ENCODE measurements around the gene TOX2. TPM values are rescaled to one million over a fixed set of nuclear protein-coding genes. Genes with fewer than 3 reads are reported as not detected.
A peak's percentile ranks its signal among the peaks of the same experiment; 100 is the strongest.

The TOX2 gene
- total RNA-seq, 2 experiments from 2014 or later, result 3.3 to 3.9 TPM

DNA sequence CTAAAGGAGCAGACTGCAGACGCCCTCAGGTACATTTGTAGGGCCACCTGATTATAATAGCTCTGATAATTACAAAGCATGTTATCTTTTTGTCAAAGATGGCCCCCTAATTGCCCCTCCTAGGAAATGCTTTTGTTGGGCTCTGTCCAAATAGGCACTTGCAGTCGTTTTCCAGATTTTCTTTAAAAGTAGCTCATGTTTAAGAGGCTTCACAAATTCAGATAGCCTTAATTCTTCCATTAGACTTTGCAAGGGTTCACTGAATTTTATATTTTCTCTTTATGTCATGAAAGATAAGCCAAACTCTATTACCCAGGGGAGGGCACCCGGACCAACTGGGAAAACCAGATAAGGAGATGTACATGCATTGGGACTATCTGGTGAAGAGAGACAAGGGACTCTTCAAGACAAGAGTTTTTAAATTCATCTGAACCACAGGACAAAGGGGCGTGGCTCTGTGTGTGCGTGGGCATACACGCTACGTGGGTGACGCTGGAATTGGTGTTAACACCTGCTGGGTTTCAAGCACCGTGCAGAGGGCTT lies 95.6 kb downstream of the TOX2 start:
- intact Hi-C loops (cut with DNase I, micrococcal nuclease), result loop anchor here in 1 of 2 experiments (5.0 kb wide), 1 partner anchor 53 kb away; no protein-coding TSS in a partner anchor
- H3K9me3 Mint-ChIP-seq, result no peaks in the 10 kb centered on the region
- peaks cover 42% of the 10 kb centered on the region for H3K4me1 Mint-ChIP-seq (ENCODE audit: low read depth)
- H3K27ac Mint-ChIP-seq, result no peak overlapping the region
- no peak overlapping the region for H3K27ac ChIP-seq (ENCODE audit: low read depth in 1 of 2, low read length in 2 of 2)
- no peak overlapping the region for H3K4me3 ChIP-seq (ENCODE audit: low read length)
- ATAC-seq (ENCODE audit: poor library complexity), result peak; percentile 43
- H3K36me3 Mint-ChIP-seq (ENCODE audit: low read depth), result no peaks in the 10 kb centered on the region
- peaks cover 0 to 3% of the 10 kb centered on the region in 2 experiments for H3K27me3 ChIP-seq (ENCODE audit: control insufficient read depth in 1 of 2, insufficient read depth in 2 of 2, low read length in 2 of 2)
- H3K4me3 Mint-ChIP-seq, result no peak overlapping the region
- H3K4me1 ChIP-seq (ENCODE audit: insufficient read depth, low read length), result peaks cover 22% of the 10 kb centered on the region
- no peaks in the 10 kb centered on the region for H3K9me3 ChIP-seq (ENCODE audit: control insufficient read depth in 1 of 2, insufficient read depth in 1 of 2, low read length in 2 of 2)
- no peaks in the 10 kb centered on the region for H3K36me3 ChIP-seq (ENCODE audit: insufficient read depth, low read length)
- POLR2A ChIA-PET, result no interaction called here
- no peaks in the 10 kb centered on the region for H3K27me3 Mint-ChIP-seq
- CTCF ChIA-PET, result no interaction called here
- DNase-seq, result peak in 2 of 14 experiments; percentile 9 to 13
- TF ChIP-seq, protein P1, sequence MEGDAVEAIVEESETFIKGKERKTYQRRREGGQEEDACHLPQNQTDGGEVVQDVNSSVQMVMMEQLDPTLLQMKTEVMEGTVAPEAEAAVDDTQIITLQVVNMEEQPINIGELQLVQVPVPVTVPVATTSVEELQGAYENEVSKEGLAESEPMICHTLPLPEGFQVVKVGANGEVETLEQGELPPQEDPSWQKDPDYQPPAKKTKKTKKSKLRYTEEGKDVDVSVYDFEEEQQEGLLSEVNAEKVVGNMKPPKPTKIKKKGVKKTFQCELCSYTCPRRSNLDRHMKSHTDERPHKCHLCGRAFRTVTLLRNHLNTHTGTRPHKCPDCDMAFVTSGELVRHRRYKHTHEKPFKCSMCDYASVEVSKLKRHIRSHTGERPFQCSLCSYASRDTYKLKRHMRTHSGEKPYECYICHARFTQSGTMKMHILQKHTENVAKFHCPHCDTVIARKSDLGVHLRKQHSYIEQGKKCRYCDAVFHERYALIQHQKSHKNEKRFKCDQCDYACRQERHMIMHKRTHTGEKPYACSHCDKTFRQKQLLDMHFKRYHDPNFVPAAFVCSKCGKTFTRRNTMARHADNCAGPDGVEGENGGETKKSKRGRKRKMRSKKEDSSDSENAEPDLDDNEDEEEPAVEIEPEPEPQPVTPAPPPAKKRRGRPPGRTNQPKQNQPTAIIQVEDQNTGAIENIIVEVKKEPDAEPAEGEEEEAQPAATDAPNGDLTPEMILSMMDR (IDR thresholded peaks at IDR 0.05), result no peak

DNA sequence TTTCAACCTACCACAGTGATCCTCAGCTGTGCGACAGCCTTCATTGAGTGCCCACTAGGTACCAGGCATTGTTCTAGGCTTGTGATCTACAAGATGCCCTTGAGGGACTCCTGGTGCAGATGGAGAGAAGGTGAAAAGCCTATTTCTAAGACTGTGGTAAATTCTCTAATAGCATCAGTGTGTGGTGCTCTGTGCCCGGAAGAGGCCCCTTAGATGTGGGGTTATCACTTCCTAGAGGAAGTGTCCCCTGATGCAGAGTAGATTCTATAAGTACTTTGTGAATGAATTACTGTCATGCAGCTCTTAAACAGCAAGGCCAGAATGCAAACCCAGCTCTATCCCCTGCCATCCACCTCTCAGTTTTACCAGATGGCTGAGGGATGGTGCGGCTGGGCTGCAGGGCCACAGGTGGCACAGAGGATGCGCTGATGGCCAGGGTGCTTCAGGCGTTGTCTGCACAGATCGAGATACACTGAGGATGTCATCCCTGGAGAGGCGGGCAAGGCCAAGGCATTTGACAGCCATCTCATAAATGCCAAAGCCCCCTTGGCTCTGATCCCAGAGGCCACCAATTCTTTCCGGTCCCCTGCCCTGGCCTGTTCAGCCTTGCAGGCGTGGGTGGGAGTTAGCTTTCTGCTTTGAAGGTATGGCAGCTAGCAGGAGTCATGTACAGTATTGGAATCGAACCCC lies 96.7 kb downstream of the TOX2 start:
- Mint-ChIP-seq H3K4me3 (no peak overlapping the region), H3K27me3 (no peaks in the 10 kb centered on the region), H3K36me3 (ENCODE audit: low read depth) (no peaks in the 10 kb centered on the region), H3K9me3 (no peaks in the 10 kb centered on the region), H3K27ac (no peak overlapping the region), H3K4me1 (ENCODE audit: low read depth) (peaks cover 38% of the 10 kb centered on the region)
- TF ChIP-seq, protein P1 (IDR thresholded peaks at IDR 0.05), result no peak
- Histone ChIP-seq H3K9me3 (ENCODE audit: control insufficient read depth in 1 of 2, insufficient read depth in 1 of 2, low read length in 2 of 2) (no peaks in the 10 kb centered on the region), H3K27me3 (ENCODE audit: control insufficient read depth in 1 of 2, insufficient read depth in 2 of 2, low read length in 2 of 2) (peaks cover 0 to 3% of the 10 kb centered on the region in 2 experiments), H3K27ac (ENCODE audit: low read depth in 1 of 2, low read length in 2 of 2) (no peak overlapping the region), H3K4me1 (ENCODE audit: insufficient read depth, low read length) (peaks cover 22% of the 10 kb centered on the region), H3K36me3 (ENCODE audit: insufficient read depth, low read length) (no peaks in the 10 kb centered on the region), H3K4me3 (ENCODE audit: low read length) (no peak overlapping the region)
- DNase-seq (peak in 5 of 14 experiments; percentile 20 to 42 (median 36)), ATAC-seq (ENCODE audit: poor library complexity) (peak; percentile 86)
- intact Hi-C loops (cut with DNase I, micrococcal nuclease), result loop anchor here in 1 of 2 experiments (5.0 kb wide), 1 partner anchor 54 kb away; no protein-coding TSS in a partner anchor
- ChIA-PET CTCF (no interaction called here), POLR2A (interaction anchor here (0.7 kb wide), 1 partner anchor 69 kb away, joined by 3 read pairs; no protein-coding TSS in a partner anchor)

DNA sequence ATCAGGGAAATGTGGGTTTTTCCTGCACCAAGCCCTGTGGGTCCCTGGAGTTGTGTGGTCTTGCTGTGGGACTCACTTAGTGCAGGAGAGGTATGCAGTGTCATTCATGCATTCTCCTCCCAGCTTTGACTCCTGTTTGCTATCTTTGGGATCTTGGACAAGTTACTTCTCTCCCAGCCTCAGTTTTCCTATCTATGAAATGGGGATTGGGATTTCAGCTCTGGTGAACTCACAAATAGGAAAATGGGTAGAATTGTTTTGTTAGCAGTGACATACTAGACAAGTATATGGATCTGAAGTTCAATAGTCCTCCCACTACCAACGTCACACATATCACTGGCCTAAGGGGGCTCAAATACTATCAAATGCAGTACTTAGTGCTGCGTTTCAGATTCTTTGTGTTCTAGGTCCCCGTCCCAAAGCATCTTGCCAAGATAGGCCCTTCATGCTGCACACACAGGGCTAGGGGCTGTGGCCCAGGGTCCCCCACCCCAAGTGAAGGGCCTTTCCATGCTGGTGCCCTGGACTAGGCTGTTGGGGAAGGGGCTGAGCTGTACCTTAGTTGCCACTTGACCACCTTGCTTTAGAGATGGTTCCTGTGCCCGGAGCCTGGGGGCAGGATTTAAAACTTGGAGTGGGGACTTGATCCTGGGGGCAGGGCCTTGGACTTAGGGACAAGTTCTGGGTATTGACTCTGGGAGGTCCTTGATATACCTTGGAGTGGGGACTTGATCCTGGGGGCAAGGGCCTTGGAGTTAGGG lies 98.0 kb downstream of the TOX2 start:
- no peak for ATAC-seq (ENCODE audit: poor library complexity)
- Histone ChIP-seq H3K9me3 (ENCODE audit: control insufficient read depth in 1 of 2, insufficient read depth in 1 of 2, low read length in 2 of 2) (no peaks in the 10 kb centered on the region), H3K4me3 (ENCODE audit: low read length) (no peak overlapping the region), H3K27ac (ENCODE audit: low read depth in 1 of 2, low read length in 2 of 2) (no peak overlapping the region), H3K36me3 (ENCODE audit: insufficient read depth, low read length) (no peaks in the 10 kb centered on the region), H3K4me1 (ENCODE audit: insufficient read depth, low read length) (peaks cover 22% of the 10 kb centered on the region), H3K27me3 (ENCODE audit: control insufficient read depth in 1 of 2, insufficient read depth in 2 of 2, low read length in 2 of 2) (peaks cover 0 to 3% of the 10 kb centered on the region in 2 experiments)
- intact Hi-C loops (cut with DNase I, micrococcal nuclease), result loop anchor here in 1 of 2 experiments (5.0 kb wide), 1 partner anchor 55 kb away; no protein-coding TSS in a partner anchor
- Mint-ChIP-seq H3K9me3 (no peaks in the 10 kb centered on the region), H3K4me3 (no peak overlapping the region), H3K4me1 (ENCODE audit: low read depth) (peaks cover 43% of the 10 kb centered on the region), H3K27me3 (no peaks in the 10 kb centered on the region), H3K27ac (no peak overlapping the region), H3K36me3 (ENCODE audit: low read depth) (no peaks in the 10 kb centered on the region)
- CTCF ChIA-PET, result no interaction called here
- no peak for DNase-seq
- TF ChIP-seq, protein P1 (IDR thresholded peaks at IDR 0.05), result no peak
- POLR2A ChIA-PET, result interaction anchor here (0.6 kb wide), 1 partner anchor 68 kb away, joined by 4 read pairs; no protein-coding TSS in a partner anchor
